ENCODE data around the gene ZNF718.
"Not testable (repeated sequence)": the region's sequence is repeated elsewhere in the genome, so short reads cannot be mapped to it uniquely, and the experiment has no call there.

ZNF718 gene

GRCh38 chr4:124275-125081 is at the start of gene ZNF718:
ZNF718 (plus strand) TSS chr4:124501; CDS start chr4:124671, 170 bp downstream.
- peak; percentile 97 for DNase-seq

GRCh38 chr4:85951-86350 is 38.4 kb upstream of the ZNF718 start:
- no peak for DNase-seq

- DNase-seq: not testable (repeated sequence)
These were observed 37.6 kb upstream of the ZNF718 start for GRCh38 chr4:86559-87324.

- DNase-seq: no peak
These were observed 25.9 kb upstream of the ZNF718 start for GRCh38 chr4:98386-98785.

GRCh38 chr4:99863-100262 is 24.4 kb upstream of the ZNF718 start:
- no peak for DNase-seq

- DNase-seq: no peak
These were observed 17.2 kb upstream of the ZNF718 start for GRCh38 chr4:107083-107443.

GRCh38 chr4:107444-108429 is 16.6 kb upstream of the ZNF718 start:
- DNase-seq: no peak

GRCh38 chr4:112771-113170 is 11.5 kb upstream of the ZNF718 start:
- DNase-seq: no peak

GRCh38 chr4:113732-114131 is 10.6 kb upstream of the ZNF718 start:
- DNase-seq: no peak

GRCh38 chr4:114149-114548 is 10.2 kb upstream of the ZNF718 start:
- no peak for DNase-seq

GRCh38 chr4:116499-116898 is 7.8 kb upstream of the ZNF718 start:
- no peak for DNase-seq

- no peak for DNase-seq
These were observed 3.7 kb upstream of the ZNF718 start for GRCh38 chr4:120616-121015.

- DNase-seq: no peak
These were observed 2.8 kb upstream of the ZNF718 start for GRCh38 chr4:121408-122084.

- DNase-seq: not testable (repeated sequence)
These were observed 403 bp upstream of the ZNF718 start for GRCh38 chr4:123922-124274.

- peak; percentile 36 for DNase-seq
These were observed 930 bp downstream of the ZNF718 start for GRCh38 chr4:125091-125771.

- DNase-seq: no peak
These were observed 1.5 kb downstream of the ZNF718 start for GRCh38 chr4:125833-126232.

- no peak for DNase-seq
These were observed 8.2 kb downstream of the ZNF718 start for GRCh38 chr4:132483-132882.

- no peak for DNase-seq
These were observed 14.6 kb downstream of the ZNF718 start for GRCh38 chr4:138935-139334.

GRCh38 chr4:139691-140090 is 15.4 kb downstream of the ZNF718 start:
- no peak for DNase-seq

- DNase-seq: no peak
These were observed 22.3 kb downstream of the ZNF718 start for GRCh38 chr4:146621-147020.

- no peak for DNase-seq
These were observed 22.9 kb downstream of the ZNF718 start for GRCh38 chr4:147233-147632.

Data from NCI-H1092 treated with DMSO at 0.1 percent for 48 hours (cell line).